SK-N-SH treated with all-trans-retinoic acid at 6 μM for 48 hours (cell line): ENCODE measurements around the gene ITK.

Experiments used
- ATAC-seq: fragments of 200-7000 bp; cut with Tn5 transposase; 3 replicates; pipeline ENCODE4 v1.9.1; 2020; ENCODE audit warnings: mild to moderate bottlenecking, moderate library complexity
- BACH2 ChIP-seq: fragments of 250-450 bp; sonication (Bioruptor Pico); IDR thresholded peaks from 2 replicates; pipeline ENCODE4 v1.9.0; 2021; ENCODE audit warnings: mild to moderate bottlenecking, borderline replicate concordance
- CSRNP3 ChIP-seq: fragments of 250-450 bp; sonication (Bioruptor Pico); IDR thresholded peaks from 2 replicates; pipeline ENCODE4 v1.5.1; 2021; ENCODE audit warnings: mild to moderate bottlenecking, moderate library complexity
- ESRRG ChIP-seq: fragments of 250-450 bp; sonication (Bioruptor Pico); IDR thresholded peaks from 2 replicates; pipeline ENCODE4 v1.6.1; 2021; ENCODE audit warnings: mild to moderate bottlenecking
- OSR1 ChIP-seq: fragments of 250-450 bp; sonication (Bioruptor Pico); IDR thresholded peaks from 2 replicates; pipeline ENCODE4 v1.8.0; 2022; ENCODE audit warnings: moderate library complexity, mild to moderate bottlenecking, inconsistent platforms
- POU6F1 ChIP-seq: fragments of 250-450 bp; sonication (Bioruptor Pico); IDR thresholded peaks from 2 replicates; pipeline ENCODE4 v1.8.0; 2021; ENCODE audit warnings: low read depth, mild to moderate bottlenecking, moderate library complexity, borderline replicate concordance
- PPARA ChIP-seq: fragments of 250-450 bp; sonication (Bioruptor Pico); IDR thresholded peaks from 2 replicates; pipeline ENCODE4 v1.5.0; 2020; ENCODE audit warnings: mild to moderate bottlenecking, borderline replicate concordance
- RARB ChIP-seq: fragments of 250-450 bp; sonication (Bioruptor Pico); IDR thresholded peaks from 2 replicates; pipeline ENCODE4 v1.8.0; 2021; ENCODE audit warnings: mild to moderate bottlenecking, moderate library complexity
- TCF4 ChIP-seq: fragments of 250-450 bp; sonication (Bioruptor Pico); IDR thresholded peaks from 2 replicates; pipeline ENCODE4 v1.8.0; 2021; ENCODE audit warnings: mild to moderate bottlenecking, moderate library complexity, borderline replicate concordance
- TOX ChIP-seq: fragments of 250-450 bp; sonication (Bioruptor Pico); IDR thresholded peaks from 2 replicates; pipeline ENCODE4 v1.8.0; 2021; ENCODE audit warnings: mild to moderate bottlenecking, moderate library complexity, borderline replicate concordance
- ZNF565 ChIP-seq: fragments of 450-650 bp; formaldehyde crosslinking; conservative IDR thresholded peaks from 2 replicates; pipeline ENCODE4 v1.5.0; 2020; ENCODE audit warnings: low read depth, mild to moderate bottlenecking, moderate library complexity
- ZNF8 ChIP-seq: fragments of 450-650 bp; formaldehyde crosslinking; IDR thresholded peaks from 2 replicates; pipeline ENCODE4 v1.5.0; 2020; ENCODE audit warnings: mild to moderate bottlenecking, moderate library complexity

ITK gene

GRCh38 chr5:157303023-157303422, 122.4 kb downstream of the ITK start:
- no peak for TF ChIP-seq ZNF8 (CRISPR knock-in tag)
- no peak for ATAC-seq

- 0 out of 3 replicates have a peak, but pooled peaks have one; percentile 33 for ATAC-seq
- TF ChIP-seq TCF4 (CRISPR knock-in tag), result no peak
- TF ChIP-seq RARB (CRISPR knock-in tag), result no peak
- TF ChIP-seq BACH2 (CRISPR knock-in tag), result no peak
- TF ChIP-seq ZNF565 (CRISPR knock-in tag), result no peak
- no peak for TF ChIP-seq POU6F1 (CRISPR knock-in tag)
- TF ChIP-seq PPARA (CRISPR knock-in tag), result no peak
- no peak for TF ChIP-seq CSRNP3 (CRISPR knock-in tag)
- TF ChIP-seq TOX, result no peak
- TF ChIP-seq OSR1 (CRISPR knock-in tag), result no peak
- no peak for TF ChIP-seq ZNF8 (CRISPR knock-in tag)
- no peak for TF ChIP-seq ESRRG (CRISPR knock-in tag)
- TF ChIP-seq, all 23 proteins: peak for 0
Observed at GRCh38 chr5:157303667-157304327, 123.2 kb downstream of the ITK start.
